Effector CD4-positive, alpha-beta T cell (primary cell): ENCODE results near the gene PLEKHG7. TPM values are rescaled to one million over a fixed set of nuclear protein-coding genes. Genes with fewer than 3 reads are reported as not detected.
"Not testable (repeated sequence)": the region's sequence is repeated elsewhere in the genome, so short reads cannot be mapped to it uniquely, and the experiment has no call there.

Source experiments
- DNase-seq: peaks from one replicate; pipeline ENCODE4 v3.0.0-alpha.2; 2020
- total RNA-seq: gene quantifications from one replicate; lab custom pipeline; 2026; lab: John Stamatoyannopoulos, UW

PLEKHG7 gene, protein sequence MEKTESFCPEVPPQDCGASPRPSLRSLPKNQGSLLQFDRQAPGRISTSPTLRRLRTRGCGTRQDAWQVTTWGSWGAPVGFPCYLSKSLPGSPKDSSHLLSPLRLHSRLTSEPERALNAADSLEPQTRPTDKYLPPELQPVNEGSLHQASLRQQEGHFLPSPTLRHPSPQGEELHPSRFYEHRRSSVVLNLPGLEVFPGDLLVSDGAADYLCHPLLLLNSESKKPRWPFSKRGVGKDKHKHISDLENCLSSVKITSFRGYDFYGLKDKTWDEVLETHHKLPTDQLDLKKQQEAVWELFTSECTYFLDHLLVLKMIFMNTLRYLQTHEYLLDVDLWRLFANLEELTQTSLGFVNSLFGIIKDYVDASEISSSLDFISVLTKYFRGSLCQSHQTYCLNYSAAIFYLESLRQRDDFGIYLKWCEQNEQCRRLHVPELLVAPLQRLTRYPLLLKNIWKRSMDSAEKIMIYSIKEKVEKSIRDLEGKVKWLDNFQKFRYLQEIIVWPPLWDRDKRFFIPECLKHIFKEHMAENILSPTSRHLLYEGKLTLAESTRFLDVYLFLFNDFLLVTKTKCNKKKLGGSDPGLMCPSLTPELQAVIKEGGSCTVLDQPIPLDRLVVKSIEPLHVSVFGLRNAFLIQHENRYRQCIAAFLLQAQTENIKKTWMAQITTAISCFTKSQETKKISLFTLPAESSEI
- total RNA-seq: not detected

DNA sequence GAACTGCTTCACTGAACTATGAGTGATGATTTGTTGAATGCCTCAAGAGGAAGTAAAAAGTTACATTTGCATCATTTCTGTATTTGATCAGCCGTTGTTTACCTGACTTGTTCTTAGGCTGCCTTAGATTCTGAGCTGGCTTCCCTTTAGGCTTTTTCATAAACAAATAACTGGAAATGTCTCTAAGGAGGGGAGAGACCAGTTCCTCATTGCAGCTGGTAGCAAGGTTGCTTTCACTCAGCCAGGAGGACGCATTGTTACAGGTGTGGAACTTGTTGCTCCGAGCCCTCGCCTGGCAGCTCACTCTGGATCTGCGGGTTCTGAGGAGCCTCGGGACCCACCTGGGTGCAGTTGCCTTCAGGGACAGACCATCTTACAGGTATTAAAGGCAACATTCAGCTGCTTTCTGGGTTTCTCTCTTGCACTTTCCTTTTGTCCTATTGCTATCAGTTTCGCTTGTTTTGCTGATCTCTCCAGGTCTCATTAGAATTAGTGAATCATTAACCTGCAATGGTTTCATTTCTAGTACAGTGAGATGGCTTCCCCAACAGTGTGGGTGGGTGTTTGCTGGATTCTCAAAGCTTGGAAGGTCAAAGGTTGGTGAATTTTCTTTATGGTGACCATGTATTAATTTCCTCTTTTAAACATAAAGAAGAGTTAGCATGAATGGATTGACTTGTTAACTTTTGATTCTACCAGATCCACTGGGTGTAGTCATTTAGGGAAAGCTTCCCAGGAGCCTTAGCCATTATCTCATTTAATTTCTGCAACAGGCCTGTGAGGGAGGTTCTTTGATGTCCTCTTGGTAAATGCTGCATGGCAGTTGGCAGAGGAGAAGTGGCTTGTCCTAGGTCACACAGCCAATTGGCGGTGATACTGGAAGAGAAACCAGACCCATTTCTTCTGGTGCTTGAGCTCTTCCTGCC lies at the start of gene PLEKHG7:
Gene PLEKHG7, plus strand, starts transcription at position 236 of the 926 bp plus-strand sequence. CDS start 3,643 bp downstream, outside the sequence.
- no peak for DNase-seq

DNA sequence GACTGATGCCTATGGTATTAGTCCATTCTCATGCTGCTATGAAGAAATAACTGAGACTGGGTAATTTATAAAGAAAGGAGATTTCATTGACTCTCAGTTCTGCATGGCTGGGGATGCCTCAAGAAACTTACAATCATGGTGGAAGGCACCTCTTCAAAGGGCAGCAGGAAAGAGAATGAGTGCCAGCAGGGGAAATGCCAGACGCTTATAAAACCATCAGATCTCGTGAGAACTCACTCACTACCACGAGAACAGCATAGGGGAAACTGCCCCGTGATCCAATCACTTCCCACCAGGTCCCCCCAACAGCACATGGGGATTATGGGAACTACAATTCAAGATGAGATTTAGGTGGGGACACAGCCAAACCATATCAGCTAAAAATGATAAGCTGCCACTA lies 48.5 kb upstream of the PLEKHG7 start:
- not testable (repeated sequence) for DNase-seq

DNA sequence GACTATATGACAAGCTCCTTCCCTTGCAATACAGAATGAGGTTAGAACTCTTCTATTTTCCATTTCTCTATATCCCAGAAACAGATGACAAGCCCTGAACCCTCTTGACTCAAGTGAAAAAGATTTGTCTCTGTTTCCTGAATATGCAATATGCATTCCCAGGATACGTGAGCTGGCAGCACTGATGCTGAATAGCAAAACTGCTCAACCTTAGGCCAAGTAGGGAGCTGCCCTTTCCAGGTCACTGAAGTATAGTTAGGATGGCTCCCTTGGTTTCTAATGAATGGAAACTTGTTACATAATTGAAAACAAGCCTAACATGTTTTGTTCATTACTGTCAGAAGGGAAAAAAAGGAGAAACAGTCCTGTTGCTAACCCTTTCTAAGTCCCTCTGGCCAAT lies 47.9 kb upstream of the PLEKHG7 start:
- no peak for DNase-seq

DNA sequence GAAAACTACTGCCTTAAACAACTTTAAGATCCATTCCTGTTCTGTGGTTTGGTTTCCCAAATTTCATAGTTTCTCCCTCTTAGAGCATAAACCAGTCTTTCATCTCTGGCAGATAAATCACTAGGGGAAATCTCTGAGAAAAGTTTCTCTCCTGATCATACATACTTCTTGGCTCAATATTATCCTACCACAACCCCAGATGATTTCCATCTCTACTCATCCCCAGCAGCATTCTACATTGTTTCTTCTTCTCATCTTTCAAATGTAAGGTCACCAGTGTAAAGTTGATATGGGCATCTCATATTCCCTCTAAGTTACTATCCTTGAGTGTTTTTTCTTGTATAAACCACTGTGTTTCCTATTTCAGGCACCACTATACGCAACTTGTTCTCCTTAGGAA lies 45.9 kb upstream of the PLEKHG7 start:
- no peak for DNase-seq

DNA sequence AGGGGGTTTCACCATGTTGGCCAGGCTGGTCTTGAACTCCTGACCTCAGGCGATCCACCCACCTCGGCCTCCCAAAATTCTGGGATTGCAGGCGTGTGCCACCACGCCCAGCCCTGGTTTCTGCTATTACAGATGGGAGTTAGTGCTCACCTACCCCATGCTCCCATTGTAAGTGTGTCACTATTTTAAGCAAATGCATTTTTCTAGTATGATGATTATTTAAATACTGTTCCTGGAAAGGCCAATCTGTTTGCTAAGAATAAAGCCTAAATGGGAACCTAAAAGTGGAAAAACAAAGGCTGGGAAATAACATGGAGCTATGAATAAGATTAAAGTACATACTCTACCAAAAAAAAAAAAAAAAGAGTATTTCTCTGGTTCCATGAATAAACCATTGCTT lies 45.0 kb upstream of the PLEKHG7 start:
- DNase-seq: no peak

DNA sequence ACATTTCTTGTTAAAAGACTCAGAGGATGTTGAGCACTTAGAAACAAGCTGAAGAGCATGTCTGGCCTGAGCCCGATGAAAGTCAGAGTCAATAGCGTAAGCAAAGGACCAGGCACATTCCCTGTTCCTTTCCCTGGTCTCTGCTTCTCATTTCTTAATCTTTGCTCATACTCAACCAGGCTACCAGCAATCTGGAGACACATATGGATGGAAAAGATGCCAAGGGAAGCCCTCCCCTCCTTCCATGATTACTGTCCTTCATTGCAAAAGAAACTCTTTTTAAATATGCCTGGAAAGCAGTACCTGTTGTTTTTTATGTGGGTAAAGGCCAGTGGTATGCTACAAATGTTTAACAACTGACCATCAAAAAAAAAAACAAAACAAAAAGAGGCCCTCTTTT lies 44.2 kb upstream of the PLEKHG7 start:
- no peak for DNase-seq

DNA sequence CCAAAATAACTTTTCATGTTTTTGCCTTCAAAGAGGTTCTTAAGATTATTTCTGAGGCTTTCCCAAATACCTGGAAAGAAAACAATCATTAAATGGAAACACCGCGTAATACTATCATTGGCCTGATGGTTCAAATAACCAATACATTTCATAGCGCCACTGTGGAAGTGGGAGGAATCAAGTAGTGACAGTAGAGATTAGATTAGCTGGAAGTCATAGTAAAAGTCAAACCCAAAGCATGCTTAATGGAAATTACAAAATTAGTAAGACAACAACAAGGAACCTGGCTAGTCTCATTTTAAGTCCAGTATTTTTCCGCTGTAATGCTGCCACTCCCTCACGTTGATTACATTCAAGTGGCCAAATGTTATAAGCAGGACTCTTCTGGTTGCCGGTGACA lies 41.5 kb upstream of the PLEKHG7 start:
- no peak for DNase-seq

DNA sequence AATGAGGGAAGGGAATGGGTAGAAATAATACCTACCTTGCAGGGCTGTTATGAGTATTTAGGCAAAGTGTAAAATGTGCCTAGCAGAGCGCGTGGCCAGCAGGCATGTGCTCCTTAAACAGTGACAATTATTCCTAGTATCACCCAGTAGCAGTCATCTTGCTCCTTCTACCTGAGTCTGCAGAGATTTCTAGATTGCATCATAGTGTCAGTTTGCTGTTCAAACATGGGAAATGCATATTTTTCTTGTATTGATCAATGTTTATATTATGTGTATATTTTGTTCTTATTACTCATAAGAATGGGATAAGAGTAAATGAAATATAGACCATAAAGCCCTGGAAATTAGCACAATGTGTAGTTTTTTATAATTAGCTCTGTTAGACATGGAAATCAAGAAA lies 37.3 kb upstream of the PLEKHG7 start:
- no peak for DNase-seq

DNA sequence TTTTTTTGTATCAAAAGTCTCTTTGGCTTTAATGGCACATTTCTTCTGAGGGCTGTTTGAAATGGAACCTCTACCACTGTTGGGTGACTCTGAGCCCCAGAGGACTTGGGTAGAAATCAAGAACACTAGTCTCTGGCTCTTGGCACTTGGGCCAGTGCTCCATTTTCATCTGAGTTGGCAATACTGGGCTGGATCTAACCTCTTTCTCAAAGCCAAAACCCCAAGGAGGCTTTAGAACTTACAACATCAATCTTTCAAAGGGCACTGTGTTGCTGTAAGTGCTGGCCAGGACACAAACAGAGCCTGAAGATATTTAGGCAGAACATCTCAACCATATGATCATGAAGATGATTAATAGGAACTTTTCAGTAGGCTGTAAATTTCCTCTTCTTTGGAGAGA lies 34.0 kb upstream of the PLEKHG7 start:
- no peak for DNase-seq

DNA sequence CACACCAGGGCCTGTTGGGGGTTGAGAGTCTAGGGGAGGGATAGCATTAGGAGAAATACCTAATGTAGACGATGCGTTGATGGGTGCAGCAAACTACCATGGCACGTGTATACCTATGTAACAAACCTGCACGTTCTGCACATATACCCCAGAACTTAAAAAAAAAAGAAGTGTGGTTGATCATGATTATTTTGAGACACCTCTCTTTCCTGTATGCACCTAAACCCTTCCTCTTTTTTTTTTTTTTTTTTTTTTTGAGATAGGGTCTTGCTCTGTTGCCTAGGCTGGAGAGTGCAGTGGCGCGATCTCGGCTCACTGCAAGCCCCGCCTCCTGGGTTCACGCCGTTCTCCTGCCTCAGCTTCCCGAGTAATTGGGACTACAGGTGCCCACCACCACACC lies 31.3 kb upstream of the PLEKHG7 start:
- DNase-seq: not testable (repeated sequence)

DNA sequence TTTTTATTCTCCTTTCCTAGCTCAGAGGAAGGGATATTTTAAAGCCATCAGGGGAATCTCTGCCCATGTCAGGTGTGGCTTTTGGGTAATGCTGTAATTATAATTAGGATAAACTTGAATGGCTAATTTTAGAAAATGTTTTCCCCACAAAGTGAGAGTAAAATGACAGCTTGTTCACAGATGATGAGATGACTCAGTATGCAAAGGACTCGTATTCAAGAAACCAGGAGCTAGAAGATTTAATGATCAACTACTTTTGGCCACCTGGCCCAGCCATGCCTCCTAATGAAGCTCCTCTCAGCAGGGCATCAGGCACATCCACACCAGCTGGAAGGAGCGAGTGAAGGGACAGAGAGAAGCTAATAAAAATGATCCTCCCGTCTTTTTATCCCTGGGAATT lies 29.0 kb upstream of the PLEKHG7 start:
- no peak for DNase-seq

DNA sequence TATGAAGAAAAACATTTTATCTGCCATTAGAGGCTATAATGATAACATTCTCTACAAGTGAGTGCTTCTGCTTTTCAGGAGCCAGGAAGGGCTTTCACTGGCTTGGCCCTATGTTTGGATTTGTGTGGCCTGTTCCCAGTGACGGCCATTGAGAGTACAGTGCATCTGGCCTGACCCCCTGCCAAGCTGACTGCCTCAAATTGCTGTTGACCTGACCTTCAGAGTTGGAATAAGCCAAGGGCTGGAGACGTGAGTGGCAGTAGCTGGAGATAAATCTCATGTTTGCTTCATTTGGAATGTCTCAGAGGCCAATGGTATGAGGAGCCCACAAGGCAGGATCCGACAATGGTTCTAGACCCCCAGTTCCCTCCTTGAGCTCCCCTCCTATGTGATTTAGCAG lies 28.3 kb upstream of the PLEKHG7 start:
- no peak for DNase-seq

DNA sequence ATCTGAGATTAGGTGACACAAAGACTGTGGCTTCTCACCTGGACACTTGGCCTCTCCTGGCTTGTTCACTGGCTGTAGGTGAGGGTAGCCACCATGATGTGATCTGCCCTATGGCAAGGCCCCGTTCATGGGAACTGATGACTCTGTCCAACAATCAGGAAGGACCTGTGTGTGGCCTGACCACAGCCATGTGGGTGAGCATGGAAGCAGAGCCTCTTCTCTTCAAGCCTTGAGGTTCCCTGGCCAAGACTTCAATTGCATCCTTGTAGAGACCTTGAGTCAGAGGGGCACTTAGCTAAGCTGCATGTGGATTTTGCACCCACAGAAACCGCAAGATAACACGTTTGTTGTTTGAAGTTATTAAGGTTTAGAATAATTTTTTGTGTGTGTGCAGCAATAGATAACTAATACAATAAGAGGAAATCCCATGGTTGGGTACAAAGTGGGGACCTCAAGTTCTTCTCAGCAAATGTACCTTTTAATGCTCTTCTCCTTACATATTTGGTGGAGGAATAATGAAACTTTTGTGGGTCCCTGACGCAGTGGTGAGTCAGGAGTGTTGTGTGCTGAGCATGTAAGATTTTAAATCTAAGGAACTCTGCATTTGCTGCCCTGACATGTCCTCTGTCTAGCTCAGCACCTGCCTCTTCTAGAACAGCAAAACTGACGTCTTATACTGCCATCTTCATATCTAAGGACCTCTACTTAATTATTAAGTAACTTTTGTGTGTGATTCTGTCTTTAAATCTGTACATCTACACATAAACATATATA lies 27.5 kb upstream of the PLEKHG7 start:
- no peak for DNase-seq

DNA sequence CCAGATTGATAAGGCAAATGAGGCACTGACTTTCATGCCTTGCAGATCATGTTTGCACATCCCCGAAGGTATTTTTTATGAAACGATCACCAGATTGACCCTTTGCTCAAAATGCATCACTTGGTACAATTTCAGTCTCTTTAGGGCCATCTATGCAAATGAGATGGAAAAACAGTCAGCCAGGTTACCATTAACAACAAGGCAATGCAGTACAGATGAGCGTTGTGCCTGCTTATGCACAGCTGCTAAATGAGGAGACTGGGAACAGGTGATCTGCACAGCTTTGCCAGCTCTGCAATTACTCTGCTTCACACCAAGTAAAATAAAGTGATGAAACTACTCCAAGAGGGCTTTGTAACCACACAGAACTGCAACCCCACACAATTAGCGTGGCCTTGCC lies 26.1 kb upstream of the PLEKHG7 start:
- no peak for DNase-seq

DNA sequence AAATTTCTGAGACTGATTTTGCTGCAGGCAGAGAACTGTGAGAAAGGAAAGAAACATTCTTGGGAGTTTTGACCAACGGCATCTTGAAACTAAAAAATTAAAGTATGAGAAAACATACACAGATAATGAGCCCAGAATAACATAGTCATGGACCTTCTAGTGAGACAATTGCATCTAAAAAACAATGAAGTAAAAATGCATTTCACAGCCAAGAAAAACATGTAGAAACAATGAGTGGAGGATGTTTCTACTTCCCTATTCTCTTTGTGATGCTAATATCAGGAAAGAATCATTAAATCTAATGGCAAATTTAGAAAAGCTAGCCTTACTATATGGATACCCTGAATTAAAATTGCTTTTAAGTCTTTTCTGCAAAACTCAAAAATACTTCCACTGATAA lies 12.2 kb upstream of the PLEKHG7 start:
- no peak for DNase-seq

DNA sequence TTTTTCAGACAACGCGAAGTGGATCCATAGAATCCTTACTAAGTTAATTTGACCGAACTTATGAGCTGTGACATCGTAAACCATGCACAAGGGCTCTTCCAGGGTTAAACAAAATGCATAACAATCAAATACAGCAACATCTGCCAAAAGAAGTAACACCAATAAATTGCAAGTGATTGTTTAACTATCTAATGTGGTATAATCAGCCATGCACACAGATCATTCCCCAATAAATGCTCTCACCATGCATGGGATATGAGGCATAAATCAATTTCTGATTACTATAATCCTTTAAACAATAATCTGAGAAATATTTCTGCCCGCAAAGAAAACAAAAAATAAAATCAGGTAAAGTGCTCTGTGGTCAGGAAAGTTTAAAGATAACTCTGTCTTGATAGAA lies 7.7 kb upstream of the PLEKHG7 start:
- DNase-seq: no peak

DNA sequence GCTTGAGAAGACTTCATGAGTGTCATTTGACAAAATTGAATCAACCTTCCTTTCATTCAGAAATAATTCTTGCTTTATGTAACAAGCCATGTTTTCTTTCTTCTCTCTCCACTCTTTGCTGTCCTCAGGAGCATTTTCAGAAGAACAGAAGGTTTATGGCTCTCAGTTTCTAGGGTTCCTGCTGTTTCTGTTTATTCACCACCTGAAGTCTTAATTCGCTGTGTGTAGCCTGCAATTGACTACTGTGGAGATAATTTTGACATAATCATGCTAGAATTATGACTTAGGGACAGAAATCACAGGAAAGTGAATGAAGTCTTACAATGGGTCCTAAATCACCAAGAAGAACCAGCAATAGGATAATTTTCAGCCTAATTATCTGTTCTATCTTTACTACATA lies 7.2 kb upstream of the PLEKHG7 start:
- no peak for DNase-seq

DNA sequence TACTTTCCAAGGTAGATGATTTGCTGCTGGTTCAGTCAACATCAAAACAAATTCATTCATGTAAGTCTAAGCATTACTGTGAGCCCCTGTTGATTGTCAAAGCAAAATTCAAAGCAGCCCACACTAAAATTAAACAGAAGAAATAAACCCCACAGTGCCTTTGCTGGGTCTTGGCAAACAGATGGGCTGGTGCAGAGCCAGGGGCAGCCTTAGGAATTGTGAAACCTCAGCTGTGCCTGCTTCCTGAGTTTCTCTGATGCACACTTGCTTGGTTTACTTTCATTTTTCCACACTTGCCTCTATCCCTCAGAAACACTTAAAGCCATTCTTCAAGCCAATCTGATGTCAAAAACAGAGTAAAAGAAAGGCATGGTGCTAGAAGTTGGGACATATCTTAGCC lies 6.6 kb upstream of the PLEKHG7 start:
- DNase-seq: no peak

DNA sequence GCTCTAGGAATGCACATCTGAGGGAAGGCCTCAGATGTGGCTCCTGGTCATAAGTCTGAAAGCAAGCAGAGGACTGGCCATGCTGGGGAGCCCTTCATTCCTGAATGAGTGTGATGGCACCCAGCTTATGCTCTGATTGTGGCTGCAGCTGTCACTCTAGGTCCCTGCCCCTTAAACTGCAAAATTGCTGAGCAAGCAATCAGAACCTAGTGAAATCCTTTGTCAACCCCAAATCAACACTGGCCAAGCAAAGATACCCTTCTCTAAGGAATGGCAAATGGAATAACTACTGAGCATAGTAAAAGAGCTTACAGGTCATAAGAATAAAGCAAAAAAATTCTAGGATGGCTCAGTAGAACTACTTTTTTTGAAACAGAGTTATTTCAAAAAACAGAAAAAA lies 4.3 kb upstream of the PLEKHG7 start:
- DNase-seq: no peak

DNA sequence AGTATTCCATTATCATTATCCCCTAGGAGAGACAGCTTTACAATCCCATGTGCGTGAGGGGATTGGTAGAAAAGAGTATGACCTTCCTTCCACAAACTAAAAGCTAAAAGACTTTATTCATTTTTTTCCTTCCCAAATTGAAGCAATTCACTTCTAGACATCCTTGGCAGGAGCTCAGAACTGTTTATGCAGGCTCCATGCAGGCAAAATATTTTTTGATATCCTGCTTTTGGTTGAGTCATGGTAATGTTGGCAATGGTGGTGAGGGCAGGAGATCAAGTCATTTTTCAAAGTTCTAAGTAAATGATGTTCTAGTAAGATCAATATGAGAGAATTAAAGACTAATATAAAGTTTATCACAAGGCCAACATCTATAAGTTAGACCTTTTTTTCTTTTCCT lies 1.3 kb upstream of the PLEKHG7 start:
- DNase-seq: no peak

DNA sequence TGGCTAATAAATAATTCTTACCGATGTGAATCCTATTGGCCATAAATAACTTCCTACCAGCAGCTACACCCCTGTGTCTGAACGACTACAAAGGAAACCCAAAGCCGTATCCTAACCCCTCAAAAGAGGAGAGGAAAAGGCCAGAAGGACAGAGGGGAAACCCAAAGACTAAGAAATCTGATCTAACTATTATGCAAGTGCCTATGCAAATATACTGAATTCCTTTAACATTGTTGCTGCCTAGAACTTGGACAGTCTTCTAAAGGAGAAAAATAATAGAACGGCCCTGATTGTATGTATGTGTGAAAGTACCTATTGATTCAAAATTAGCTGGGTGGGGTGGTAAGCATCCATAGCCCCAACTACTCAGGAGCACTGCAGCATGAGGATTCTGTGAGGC lies 997 bp downstream of the PLEKHG7 start:
- no peak for DNase-seq

DNA sequence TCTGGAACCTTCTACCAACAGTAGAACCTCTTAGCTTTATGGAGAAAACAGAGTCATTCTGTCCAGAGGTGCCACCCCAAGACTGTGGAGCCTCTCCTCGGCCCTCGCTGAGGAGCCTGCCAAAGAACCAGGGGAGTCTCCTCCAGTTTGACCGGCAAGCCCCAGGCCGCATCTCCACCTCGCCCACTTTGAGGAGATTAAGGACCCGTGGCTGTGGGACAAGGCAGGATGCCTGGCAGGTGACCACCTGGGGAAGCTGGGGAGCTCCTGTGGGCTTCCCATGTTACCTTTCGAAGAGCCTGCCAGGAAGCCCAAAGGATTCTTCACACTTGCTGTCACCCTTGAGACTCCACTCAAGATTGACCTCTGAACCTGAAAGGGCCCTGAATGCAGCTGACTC lies 3.8 kb downstream of the PLEKHG7 start:
- no peak for DNase-seq

DNA sequence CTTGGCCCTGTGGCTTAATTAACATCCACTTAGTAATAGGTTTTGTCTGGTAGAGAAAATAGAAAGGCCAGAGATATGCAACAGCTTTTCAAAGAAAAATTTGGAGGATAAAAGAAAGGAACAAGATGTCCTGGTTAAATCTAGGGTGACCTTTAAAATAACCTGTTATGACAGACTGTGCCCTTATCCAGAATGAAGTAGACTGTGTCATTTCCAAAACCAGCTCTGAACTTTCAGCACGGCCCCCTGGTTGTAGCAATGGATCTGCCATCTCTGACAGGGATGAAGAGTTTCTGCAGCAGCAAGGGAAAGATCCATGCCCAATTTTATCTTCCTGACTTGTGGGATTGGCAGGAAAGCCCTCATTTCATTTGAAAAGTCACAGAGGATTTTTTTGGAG lies 5.1 kb downstream of the PLEKHG7 start:
- DNase-seq: no peak
